NCI-H1694 treated with DMSO at 0.1 percent for 48 hours (cell line): ENCODE results near the gene RUNX2.

ENCODE experiments used
- DNase-seq: peaks from one replicate; lab custom pipeline; 2025; lab: John Stamatoyannopoulos, UW

Gene RUNX2

DNA sequence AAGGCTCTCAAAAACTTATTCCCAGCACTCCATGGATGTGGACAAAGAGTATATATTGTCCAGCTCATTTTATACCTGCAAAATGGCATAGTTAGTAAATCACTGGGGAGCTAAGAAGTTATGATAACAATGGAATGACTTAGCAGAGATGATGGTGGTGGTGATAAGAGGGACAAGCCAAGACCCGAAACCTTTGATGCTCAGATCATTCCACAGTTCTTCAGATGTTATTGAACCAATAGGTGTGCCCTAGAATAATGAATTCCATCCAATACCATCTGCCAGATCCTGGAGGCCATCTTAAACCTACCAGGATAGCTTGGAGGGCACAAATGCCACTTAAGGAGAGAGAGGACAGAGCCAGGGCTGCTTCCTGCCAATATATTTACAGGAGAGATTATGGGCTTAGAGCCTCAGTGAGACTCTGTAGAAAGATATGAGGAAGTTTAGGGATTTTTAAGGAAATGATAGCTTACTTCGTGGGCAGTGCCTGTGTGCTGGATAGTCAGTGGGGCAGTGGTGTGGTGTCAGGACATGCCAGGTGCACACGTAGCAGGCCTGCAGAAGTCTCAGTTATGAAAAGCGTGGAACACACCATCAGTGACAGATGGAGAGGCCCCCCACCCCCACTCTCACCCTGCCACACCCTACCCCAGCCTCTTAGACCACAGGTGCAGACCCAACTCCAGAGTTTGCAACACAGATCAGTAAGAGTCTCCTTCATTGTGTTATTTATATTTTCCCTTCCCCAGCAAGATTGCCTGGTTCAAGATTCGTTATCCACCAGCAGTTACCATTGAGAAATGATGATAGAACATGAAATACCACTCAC lies 259.3 kb downstream of the RUNX2 start:
- DNase-seq = no peak

DNA sequence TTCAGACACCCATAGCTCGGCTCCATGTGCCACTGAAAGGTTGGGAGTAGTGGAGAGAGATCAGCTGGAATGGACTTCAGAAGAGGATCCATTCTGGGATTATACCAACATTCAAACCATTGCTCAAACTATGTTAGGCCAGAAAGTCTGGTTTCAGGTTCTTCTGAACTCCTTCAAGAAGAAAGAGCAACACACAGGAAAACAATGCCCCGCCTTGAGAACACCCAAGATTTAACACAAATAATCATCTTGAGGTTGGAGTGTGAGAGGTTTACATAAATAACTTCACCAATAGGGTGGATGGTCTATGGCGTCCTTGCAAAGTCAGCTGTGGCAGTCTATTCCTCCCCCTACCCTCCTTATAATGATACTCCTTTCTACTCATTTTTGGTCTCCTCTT lies 261.2 kb downstream of the RUNX2 start:
- DNase-seq = no peak

DNA sequence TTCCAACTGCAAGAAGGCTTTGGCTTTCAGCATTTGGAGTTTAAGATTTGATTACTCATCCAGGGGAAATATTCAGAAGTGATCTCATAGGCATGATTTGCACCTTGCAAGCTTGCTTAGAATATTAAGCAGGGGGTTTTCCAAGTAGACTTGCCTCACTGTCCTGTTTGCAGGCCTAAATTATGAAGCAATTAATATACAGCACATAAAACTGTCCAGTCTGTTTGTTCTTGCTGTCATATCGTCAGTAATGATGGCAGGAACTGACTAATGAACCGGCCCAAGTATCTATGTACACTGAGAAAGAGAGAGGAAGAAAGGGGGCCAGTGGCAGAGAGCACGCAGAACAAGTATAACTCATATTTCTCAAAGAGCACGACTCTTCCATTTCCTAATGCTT lies 262.1 kb downstream of the RUNX2 start:
- no peak for DNase-seq

DNA sequence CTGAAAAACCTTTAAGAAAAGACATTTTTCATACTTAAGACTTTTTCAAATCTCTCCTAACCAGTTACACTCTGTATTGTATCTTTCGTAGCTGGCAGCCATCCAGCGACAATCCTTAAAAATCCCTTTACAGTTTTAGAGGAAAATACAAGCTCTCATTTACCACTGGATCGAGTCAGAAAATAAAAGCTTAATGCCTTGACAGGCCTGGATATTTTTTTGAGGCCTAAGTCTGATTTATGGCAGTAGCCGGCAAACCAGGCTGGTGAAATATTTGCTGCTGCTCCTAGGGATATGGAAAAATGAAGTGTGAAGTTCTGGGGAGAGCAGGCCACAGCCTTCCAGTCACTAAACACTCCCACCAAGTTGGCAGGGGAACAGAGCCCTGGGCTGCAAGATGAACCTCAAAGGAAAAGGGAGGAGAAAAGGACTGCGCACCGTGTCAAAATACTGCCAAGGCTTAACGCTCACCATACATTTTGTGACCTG lies 262.6 kb downstream of the RUNX2 start:
- DNase-seq = no peak

DNA sequence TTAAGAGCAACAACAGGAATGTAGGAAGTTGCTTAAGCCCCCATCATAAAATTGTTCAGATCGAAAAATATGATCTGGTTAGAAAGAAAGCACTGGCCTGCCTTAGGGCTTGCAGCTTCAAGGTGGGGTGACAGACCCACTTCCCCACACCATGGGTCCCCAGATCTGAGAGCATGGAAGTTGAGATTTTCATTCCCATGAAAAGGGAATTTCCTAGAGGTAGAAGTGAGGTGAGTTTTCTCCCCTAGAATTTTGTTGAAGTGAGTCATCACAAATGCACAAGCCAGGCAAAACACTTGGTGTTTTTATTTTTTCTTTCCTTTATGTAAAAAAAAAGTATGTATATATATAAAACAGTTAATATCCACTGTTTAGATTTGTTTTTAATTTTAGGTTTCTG lies 263.2 kb downstream of the RUNX2 start:
- DNase-seq = no peak

DNA sequence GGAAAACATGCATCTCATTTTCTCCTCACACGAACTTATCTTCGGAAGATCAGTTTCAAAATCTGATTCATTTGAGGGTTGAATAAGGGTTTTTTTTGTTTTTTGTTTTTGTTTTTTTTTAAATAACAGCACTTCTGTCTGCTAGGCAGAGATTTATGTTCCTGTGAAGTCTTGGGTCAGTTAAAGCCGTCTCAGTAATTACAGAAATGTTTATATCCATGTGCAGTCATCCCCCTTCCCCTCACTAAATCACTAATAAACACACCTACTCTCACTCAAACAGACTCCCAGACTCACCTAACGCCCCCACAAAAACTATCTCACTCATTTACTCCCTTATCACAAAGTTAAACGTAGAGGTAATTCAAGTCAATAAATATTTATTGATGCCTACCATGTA lies 263.8 kb downstream of the RUNX2 start:
- DNase-seq = no peak

DNA sequence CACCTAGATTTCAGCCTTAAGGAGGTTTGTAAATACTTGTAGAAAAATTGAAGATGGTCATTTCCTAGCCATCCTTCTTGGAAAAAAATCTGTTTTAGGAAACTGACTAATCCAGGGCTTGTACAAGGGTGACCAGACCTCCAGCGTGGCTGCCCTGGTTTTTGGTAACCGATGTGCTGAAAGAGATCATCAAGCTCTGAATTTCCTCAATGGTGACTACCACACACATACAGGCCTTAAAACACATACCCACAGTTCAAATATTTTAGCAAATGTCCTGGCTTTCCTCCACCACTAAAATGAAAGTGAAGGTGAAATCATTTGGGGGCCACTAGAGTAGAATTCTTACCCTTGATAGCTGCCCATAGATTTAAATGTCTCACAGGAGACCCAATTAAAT lies 264.9 kb downstream of the RUNX2 start:
- DNase-seq = no peak

DNA sequence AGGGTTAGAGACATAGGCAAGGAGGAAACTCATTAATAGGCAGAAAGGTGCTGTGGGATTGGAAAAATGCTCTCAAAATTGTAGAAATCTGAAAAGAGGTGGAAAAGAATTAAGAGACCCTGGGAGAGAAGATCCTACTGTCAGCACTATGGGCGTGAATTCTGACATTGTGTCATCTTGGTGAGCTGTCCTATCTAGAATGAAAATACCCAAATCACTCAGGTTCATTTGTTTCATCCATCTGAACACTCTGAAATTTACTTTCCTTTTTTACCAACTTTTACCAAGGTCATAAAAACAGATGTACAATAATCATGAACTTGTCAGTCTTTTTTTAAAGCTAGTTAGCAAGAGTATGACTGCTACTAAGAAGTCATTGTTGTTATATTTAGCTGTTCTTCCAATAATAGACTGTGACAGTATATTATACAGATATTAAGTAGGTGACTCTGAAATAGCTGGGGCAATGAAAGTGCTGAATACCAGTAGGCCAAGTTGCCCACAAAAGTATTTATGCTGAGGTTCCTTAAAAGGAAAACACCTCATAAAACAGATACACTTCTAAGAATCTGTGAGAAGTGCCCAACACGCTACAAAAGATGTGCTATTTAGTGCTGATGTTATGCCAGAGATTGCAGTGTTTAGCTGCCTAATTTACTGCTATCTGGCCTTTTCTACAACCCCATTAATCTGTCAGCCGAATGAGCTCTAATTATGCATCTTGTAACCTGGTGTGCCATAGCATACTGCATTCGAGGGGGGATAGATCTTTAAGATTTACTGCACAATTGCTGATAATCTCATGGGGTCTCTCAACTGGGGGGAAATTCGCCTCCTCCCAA lies 267.1 kb downstream of the RUNX2 start:
- DNase-seq = no peak

DNA sequence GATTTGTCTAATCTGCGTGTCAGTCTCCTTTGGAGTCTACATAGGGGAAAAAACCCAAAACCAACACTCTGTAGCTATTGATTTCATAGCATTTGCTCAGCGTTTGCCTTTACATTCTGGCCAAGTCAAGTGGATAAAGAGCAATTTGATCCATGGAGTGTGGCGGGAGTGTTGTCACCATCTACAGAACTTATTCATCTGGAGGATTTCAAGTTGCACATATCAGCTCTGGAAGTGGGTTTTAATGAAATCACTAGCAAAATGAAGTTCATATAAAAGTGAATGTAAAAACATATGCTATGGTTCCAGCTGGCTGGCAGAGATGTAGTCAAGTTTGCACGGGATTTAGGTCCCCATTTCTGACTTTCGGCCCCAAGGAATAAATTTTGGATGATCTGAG lies 269.3 kb downstream of the RUNX2 start:
- no peak for DNase-seq

DNA sequence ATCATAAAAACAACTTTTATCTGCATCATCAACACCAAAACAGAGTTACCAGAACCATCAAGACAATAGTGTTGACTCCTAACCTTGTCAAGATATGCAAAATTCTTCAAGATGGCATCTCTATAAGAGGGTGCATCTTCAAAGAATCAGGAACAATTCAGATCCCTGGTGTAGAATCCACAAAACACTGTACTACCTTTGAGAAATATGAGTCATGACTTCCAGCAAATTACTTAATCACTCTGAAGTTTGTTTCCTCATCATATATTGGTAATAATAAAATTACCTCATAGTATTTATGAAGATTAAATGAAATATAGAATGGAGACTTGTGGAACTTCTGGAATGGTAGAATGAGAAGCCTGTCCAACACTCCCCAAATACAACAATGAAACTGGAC lies 270.9 kb downstream of the RUNX2 start:
- DNase-seq = no peak

DNA sequence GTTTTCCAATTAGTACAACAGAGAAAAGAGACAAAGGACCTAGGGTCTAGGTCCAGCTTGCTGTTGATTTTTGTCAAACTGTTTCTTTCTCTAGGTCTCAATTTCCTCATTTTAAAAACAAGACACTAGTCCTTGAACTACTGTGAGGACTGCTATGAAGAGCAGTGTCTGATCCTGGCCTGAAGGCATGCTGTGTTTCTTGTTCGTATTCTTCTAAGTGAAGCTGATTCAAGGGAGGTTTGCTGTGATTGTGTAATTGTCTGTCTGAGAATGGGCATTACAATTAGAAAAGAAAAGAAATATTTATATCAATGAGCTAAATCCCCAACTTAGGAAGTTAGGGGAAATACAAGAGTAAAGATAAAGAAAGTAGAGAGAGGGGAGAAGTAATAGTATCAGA lies 277.8 kb downstream of the RUNX2 start:
- DNase-seq = no peak

DNA sequence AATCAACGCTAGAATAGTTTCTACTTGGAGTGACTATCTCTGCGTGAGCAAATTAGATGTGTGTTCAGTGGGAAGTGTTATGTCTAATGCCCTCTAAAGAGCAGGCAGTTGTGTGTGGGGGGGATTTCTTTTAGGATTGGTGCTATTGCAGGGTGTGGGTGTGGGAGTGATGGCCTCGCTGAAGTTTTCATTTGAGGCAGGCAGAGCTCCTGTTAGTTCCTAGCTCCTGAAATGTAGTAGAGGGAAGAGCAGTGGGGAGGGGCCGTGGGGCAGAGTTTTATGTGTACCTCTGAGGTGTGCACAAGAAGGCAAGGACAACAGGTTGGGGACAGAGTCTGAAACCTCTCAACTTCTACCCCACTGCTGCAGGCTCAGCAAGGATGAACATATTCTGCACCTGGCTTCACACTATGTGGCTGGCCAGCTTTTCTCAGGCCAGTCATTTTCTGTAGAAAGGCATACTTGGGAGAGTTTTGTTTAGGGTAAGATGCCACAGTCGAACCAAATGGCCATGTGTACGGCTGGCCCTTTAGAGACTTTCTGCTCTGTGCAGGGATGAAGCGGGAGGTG lies 278.8 kb downstream of the RUNX2 start:
- no peak for DNase-seq

DNA sequence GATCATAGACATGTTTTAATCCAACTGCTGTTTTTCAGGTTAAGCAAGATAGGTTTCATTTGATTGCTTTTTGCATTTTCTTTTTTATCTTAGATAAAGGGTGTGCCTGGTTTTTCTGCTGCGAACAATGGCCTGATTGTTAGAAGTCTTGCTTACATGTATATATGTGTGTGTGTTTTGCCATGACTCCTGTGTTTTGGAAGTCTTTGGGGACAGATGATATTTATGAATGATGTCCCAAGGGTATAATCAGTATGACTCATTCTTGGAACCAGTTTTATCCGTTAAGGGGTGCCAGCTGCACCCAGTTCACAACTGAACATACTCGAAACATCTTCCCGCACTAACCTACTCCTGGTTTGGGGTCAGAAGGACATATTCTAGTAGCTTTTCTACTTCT lies 279.7 kb downstream of the RUNX2 start:
- DNase-seq = no peak

DNA sequence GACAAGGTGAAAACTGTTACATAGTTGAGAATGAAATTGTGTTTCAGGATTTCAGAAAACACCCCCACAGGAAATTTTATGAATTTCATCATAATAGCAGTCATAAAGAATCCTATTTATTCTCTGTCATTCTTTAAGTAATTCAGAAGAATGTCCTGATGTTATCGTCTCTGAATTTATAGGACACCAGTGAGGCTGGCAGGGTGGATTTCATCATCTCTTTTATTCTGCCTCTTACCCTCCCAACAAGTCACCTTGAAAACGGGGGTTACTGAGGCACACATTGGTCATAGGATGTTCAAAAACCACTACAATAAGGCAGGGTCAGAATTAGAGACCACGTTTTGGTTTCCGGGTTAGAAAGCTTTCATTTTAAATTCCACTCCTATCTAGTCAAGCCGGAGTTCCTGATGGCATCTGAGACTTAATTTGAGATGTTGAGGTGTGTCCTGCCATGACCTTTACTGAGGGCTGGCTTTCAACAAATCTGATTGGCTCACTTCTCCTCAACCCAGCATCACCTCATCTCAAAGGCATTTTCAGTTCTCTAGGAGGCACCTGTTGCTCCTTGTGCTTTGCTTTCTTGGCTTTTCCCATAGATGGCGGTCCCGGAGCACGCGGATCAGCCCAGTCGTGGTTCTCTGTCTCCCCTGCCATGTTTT lies 280.3 kb downstream of the RUNX2 start:
- DNase-seq = no peak

DNA sequence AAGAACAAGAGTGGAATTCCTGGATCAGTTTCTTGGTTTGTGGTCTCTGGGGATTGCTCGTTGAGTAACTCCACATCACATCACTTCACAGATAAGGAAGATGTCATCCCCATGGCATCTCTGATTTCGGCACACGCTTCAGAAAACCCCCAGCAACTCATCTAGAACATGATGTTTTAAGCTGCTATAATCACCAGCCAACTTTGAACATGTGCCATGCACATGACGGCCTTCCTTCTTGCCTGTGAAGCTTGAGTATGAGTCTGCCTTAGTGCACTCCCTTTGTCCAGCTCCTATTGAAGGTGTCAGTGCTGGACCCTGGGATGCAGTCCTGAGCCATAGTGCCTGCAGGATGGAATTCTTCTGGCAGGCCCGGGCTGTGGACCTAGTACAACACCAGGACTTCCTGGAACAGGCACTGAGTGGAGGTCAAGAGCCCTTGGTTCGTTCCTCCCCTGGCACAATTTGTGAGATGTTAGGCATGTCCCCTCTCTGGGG lies 281.1 kb downstream of the RUNX2 start:
- DNase-seq = no peak

DNA sequence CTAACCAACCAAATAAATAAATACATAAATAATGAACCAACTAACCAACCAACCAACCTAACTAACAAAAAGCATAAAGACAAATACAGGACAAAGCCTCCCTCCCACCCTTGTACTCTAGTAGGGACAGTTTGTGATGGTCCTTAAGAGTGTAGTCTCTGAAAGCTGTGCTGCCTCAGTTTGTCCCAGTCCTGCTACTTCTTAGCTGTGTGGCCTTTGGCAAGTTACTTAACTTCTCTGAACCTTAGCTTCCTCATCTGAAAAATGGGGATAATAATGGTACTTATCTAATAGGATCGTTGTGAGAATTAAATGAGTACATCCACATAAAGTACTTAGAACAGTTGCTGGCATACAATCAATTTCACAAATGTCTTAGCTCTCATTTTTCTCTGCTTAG lies 282.2 kb downstream of the RUNX2 start:
- no peak for DNase-seq

DNA sequence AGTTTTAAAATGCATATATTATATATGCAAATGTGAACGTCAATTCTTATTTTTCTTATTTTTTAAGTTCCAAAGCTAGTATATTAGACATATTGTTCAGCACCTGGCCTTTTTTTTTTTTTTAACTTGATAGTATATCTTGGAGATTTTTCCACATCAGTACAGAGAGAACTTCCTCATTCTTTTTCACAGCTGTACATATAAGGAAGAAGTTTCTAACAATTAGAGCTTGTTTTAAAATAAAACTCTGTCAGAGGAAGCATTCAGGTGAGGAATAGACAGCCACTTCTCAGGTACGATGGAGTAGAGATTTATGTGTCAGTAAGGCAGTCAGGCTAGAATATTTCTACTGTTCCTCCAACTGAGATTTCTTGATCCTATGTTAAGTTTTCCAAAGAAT lies 282.7 kb downstream of the RUNX2 start:
- DNase-seq = no peak

DNA sequence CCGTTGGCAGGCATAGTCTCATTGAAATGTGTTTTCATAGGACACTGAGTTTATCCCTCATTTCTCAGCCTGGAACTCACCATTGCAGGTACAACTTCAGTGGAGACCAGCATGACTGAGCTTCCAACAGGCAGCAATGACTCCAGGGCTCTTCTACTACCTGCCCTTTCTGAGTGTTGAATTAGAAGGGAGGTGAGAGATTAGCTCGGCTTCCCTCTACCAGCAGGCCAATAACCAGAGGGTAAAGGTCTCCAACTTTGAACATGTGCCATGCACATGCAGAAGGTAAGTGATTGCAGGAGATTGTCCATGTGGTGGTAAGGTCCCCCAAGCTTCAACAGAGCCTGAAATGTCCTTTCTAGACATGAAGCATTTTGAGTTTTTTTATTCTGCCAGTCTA lies 283.4 kb downstream of the RUNX2 start:
- no peak for DNase-seq

DNA sequence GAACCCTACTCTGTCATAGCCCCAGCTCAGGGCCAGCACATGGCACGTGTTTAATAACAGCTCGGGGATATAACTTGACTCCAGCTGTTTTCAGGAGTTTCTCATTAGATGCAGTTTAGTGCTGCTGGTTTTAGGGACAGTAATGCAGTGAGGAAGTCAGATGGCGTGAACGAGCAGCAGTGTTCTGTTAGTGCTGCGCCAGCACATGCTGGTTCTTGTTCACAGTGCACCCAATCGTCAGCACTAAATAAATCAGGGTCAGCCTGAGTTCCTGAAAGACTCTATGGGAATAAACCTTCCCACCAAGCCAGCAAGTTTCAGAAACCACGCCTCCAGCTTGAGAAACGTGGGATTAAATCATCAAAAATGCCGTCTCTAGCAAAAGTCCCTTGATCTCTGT lies 285.5 kb downstream of the RUNX2 start:
- DNase-seq = no peak

DNA sequence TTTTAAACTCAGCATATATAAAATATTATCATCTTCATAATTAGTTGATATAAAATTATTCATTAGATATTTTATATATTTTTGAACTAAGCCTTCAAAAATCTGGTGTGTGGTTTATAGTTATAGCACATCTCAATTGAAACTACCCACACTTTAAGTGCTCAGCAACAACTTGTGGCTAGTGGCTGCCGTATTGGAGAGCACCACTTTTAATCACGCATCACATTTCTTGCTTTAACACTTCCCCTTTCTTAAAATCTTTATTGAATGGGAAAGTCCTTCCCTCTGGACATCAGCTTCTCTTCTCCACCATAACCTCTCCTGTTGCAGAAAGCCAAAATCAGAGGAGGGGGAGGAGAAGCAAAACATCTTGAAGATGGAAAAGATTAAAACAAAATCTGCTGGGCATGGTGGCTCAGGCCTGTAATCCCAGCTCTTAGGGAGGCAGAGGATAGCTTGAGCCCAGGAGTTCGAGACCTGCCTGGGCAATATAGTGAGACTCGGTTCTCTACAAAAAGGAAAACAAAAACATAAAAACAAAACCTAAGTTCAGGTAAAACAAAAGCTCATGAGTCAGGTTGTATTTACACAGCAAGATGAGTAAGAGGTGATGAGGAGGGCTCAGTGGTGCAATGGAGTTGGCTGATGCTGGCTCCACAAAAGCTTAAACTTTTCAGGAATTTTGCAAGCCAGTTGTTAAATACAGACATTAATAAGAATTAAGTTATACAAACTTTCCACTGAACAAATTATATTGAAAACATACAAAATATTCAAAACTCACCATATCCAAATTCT lies 286.6 kb downstream of the RUNX2 start:
- DNase-seq = no peak

DNA sequence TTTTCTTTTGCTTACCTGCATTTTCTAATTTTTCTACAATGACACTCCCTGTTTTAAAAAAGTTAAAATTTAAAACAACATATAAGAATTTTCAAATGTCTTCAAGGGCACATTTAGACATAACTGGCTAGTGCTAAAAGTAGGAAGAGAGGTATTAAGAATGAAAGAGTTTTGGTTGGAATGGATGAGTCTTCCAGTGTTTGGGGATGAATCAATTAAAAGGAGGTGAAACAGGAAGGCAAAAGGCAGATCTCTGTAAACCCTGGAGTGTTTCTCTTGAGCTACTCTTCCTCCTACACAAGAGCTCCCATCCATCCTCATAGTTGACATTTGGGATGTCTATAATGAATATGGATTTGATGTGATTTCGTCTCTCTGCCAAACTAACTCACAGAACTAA lies 288.1 kb downstream of the RUNX2 start:
- DNase-seq = no peak
